Left renal pelvis (tissue), 4 donors: Measurements from ENCODE around the gene FOXK1. TPM values are rescaled to one million over a fixed set of nuclear protein-coding genes. Genes with fewer than 3 reads are reported as not detected.
"Not testable (repeated sequence)": the region's sequence is repeated elsewhere in the genome, so short reads cannot be mapped to it uniquely, and the experiment has no call there.

ENCODE experiments used
- DNase-seq, 4 donors: peaks; one replicate each; pipeline ENCODE4 v3.0.0-alpha.2; 2013; ENCODE audit warnings: low read depth in 4 of 4, low spot score in 3 of 4
- polyA plus RNA-seq, 4 donors: library from polyadenylated mRNA; unstranded; fragments of 120-200 nt; gene quantifications; one replicate each; pipeline ENCODE4 v1.2.1, GENCODE V29; 2013; ENCODE audit not compliant: insufficient read length in 4 of 4

FOXK1 gene
- polyA plus RNA-seq, 4 donors: 12.9 to 17.4 (median 15.2) TPM

- not testable (repeated sequence) for DNase-seq
Measured at GRCh38 chr7:4794171-4794570, 112.1 kb downstream of the FOXK1 start.

- DNase-seq: no peak
Measured at GRCh38 chr7:4794591-4795350, 112.7 kb downstream of the FOXK1 start.

GRCh38 chr7:4796453-4796852 is 114.4 kb downstream of the FOXK1 start:
- no peak for DNase-seq

GRCh38 chr7:4797858-4798705 is 116.0 kb downstream of the FOXK1 start:
- DNase-seq: no peak

- no peak for DNase-seq
Measured at GRCh38 chr7:4798706-4799235, 116.7 kb downstream of the FOXK1 start.

- no peak for DNase-seq
Measured at GRCh38 chr7:4799508-4800268, 117.6 kb downstream of the FOXK1 start.

GRCh38 chr7:4800487-4800886 is 118.4 kb downstream of the FOXK1 start:
- no peak for DNase-seq

- no peak for DNase-seq
Measured at GRCh38 chr7:4800926-4801838, 119.1 kb downstream of the FOXK1 start.

GRCh38 chr7:4801839-4802231 is 119.7 kb downstream of the FOXK1 start:
- no peak for DNase-seq

GRCh38 chr7:4802577-4802976 is 120.5 kb downstream of the FOXK1 start:
- DNase-seq: not testable (repeated sequence)

- DNase-seq: no peak
Measured at GRCh38 chr7:4803397-4804241, 121.5 kb downstream of the FOXK1 start.

GRCh38 chr7:4805110-4805983 is 123.3 kb downstream of the FOXK1 start:
- DNase-seq: no peak

GRCh38 chr7:4805984-4806300 is 123.8 kb downstream of the FOXK1 start:
- no peak for DNase-seq

GRCh38 chr7:4806983-4807597 is 125.0 kb downstream of the FOXK1 start:
- no peak for DNase-seq

GRCh38 chr7:4807598-4808016 is 125.5 kb downstream of the FOXK1 start:
- DNase-seq: no peak

GRCh38 chr7:4808026-4808425 is 125.9 kb downstream of the FOXK1 start:
- no peak for DNase-seq

- DNase-seq: no peak
Measured at GRCh38 chr7:4808565-4808964, 126.5 kb downstream of the FOXK1 start.
